ENCODE data around the gene AMBP. TPM values are rescaled to one million over a fixed set of nuclear protein-coding genes. Genes with fewer than 3 reads are reported as not detected.

The AMBP gene
- total RNA-seq, 1 experiment from 2014 or later: not detected

DNA sequence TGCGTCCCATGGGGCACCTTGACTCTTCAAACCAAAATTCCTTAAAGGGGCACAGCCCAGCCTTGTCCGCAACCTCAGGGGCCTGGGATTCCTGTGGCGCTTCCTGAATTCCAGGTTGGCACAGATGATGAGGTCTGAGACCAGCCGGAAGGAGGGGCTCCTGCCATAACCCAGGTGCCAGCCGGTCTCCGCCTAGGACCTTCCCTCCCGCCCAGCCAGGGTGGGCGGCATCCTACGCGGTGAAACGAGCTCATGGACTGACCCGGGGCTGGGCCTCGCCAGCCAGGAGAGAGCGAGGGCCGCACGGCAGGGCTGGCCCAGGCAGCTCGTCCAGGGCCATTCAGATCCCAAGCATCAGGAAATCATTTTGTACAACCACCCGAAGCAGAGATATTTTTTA, 23.0 kb downstream of the AMBP start:
- Histone ChIP-seq H3K27ac (no peak overlapping the region), H3K9me3 (ENCODE audit: insufficient read depth, low read depth) (no peaks in the 10 kb centered on the region), H3K27me3 (ENCODE audit: insufficient read depth, low read depth) (peaks cover 97% of the 10 kb centered on the region), H3K9me2 (ENCODE audit: insufficient read depth) (no peaks in the 10 kb centered on the region), H3F3A (ENCODE audit: insufficient read depth, low read depth) (no peaks in the 10 kb centered on the region), H3K4me2 (no peak overlapping the region), H3K4me3 (no peak overlapping the region), H4K20me1 (ENCODE audit: insufficient read depth) (no peaks in the 10 kb centered on the region), H2AFZ (no peak overlapping the region), H3K4me1 (replicated peaks; ENCODE audit: insufficient read depth) (no peaks in the 10 kb centered on the region), H3K36me3 (ENCODE audit: low read depth) (no peaks in the 10 kb centered on the region), H3K79me2 (ENCODE audit: low read depth) (no peaks in the 10 kb centered on the region)
- POLR2A ChIA-PET (ENCODE audit: unreplicated experiment): no interaction called here
- BruUV-seq (replicated peaks): no TSS peak
- TF ChIP-seq EZH2 (IDR thresholded peaks at IDR 0.05; ENCODE audit: low read depth): no peak
- TF ChIP-seq, protein P1, sequence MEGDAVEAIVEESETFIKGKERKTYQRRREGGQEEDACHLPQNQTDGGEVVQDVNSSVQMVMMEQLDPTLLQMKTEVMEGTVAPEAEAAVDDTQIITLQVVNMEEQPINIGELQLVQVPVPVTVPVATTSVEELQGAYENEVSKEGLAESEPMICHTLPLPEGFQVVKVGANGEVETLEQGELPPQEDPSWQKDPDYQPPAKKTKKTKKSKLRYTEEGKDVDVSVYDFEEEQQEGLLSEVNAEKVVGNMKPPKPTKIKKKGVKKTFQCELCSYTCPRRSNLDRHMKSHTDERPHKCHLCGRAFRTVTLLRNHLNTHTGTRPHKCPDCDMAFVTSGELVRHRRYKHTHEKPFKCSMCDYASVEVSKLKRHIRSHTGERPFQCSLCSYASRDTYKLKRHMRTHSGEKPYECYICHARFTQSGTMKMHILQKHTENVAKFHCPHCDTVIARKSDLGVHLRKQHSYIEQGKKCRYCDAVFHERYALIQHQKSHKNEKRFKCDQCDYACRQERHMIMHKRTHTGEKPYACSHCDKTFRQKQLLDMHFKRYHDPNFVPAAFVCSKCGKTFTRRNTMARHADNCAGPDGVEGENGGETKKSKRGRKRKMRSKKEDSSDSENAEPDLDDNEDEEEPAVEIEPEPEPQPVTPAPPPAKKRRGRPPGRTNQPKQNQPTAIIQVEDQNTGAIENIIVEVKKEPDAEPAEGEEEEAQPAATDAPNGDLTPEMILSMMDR (conservative IDR thresholded peaks at IDR 0.05): no peak
- no peak for DNase-seq
- intact Hi-C loops (cut with micrococcal nuclease; ENCODE audit: unreplicated experiment): no loop called here
- CTCF ChIA-PET: no interaction called here

DNA sequence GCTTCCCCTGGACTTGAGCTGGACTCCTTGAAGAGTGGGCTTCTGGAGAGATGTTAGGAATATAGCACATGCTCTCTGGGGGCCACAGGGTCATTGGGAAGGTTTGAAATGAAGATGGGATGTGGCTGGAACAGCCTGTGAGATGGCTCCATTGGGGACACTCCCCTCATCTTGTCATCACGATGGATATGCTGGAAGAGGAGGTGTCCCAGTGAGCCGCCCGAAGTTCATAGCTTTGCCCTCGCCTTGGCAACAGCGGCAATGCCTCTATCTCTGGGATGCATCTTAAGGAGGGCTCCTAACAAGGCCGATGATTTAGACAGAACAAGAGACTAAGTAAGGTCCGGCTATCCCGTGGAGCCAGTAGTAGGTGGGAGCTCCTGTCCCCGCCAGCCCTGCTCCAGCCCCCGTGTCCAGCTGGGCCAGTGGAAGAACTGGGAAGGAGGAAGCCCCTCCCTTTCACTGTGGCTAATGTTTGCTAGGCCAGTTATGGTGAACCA, 23.9 kb downstream of the AMBP start:
- H3K4me3 ChIP-seq: no peak overlapping the region
- H2AFZ ChIP-seq: no peak overlapping the region
- ChIA-PET CTCF (no interaction called here), POLR2A (ENCODE audit: unreplicated experiment) (no interaction called here)
- H3K27me3 ChIP-seq (ENCODE audit: insufficient read depth, low read depth): peaks cover 97% of the 10 kb centered on the region
- H3F3A ChIP-seq (ENCODE audit: insufficient read depth, low read depth): no peaks in the 10 kb centered on the region
- no peak overlapping the region for H3K4me2 ChIP-seq
- DNase-seq: no peak
- no peaks in the 10 kb centered on the region for H3K9me2 ChIP-seq (ENCODE audit: insufficient read depth)
- no peaks in the 10 kb centered on the region for H4K20me1 ChIP-seq (ENCODE audit: insufficient read depth)
- intact Hi-C loops (cut with micrococcal nuclease; ENCODE audit: unreplicated experiment): no loop called here
- H3K9me3 ChIP-seq (ENCODE audit: insufficient read depth, low read depth): no peaks in the 10 kb centered on the region
- no peaks in the 10 kb centered on the region for H3K4me1 ChIP-seq (replicated peaks; ENCODE audit: insufficient read depth)
- BruUV-seq (replicated peaks): no TSS peak
- H3K36me3 ChIP-seq (ENCODE audit: low read depth): no peaks in the 10 kb centered on the region
- no peak overlapping the region for H3K27ac ChIP-seq
- H3K79me2 ChIP-seq (ENCODE audit: low read depth): no peaks in the 10 kb centered on the region
- TF ChIP-seq, protein P1 (conservative IDR thresholded peaks at IDR 0.05): no peak
- no peak for TF ChIP-seq EZH2 (IDR thresholded peaks at IDR 0.05; ENCODE audit: low read depth)

DNA sequence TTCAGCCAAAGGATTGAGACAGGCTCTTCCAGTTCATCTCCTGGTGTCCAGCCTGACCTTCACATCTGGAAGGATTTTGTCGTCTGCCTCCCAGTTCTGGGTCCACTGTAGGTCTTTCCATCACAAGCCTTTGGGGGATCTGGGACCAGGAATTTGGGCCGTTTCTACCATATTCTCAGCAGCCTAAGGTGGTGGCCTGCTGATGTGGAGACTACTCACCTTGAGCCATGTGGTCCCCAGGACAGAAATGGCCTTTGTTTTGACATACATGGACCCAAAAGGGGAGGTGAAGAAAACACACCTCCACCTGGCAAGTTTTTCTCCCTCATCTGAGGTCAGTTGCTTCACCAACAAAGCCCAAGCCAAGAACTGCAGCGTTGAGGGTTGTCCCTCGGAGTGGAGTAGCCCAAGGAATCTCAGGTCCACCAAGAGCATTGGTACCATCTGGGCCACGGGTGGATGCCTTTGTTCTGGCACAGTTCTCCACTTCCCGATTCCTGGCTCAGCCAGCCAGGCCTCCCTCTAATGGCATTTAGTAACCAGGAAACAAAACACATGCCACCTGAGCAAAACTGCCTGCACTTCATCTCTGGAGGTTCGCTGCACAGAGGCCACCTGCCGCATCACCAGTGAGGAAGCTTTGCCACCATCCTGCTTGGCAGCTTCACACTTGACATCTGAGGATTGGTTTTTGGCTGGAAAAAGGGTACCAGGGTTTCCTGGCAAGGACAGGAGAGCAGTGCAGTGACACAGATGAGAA, 24.7 kb downstream of the AMBP start:
- Histone ChIP-seq H3K27ac (no peak overlapping the region), H3K79me2 (ENCODE audit: low read depth) (no peaks in the 10 kb centered on the region), H3K27me3 (ENCODE audit: insufficient read depth, low read depth) (peaks cover 97% of the 10 kb centered on the region), H3K9me2 (ENCODE audit: insufficient read depth) (no peaks in the 10 kb centered on the region), H3K9me3 (ENCODE audit: insufficient read depth, low read depth) (no peaks in the 10 kb centered on the region), H3F3A (ENCODE audit: insufficient read depth, low read depth) (no peaks in the 10 kb centered on the region), H4K20me1 (ENCODE audit: insufficient read depth) (no peaks in the 10 kb centered on the region), H2AFZ (no peak overlapping the region), H3K4me2 (no peak overlapping the region), H3K4me1 (replicated peaks; ENCODE audit: insufficient read depth) (no peaks in the 10 kb centered on the region), H3K36me3 (ENCODE audit: low read depth) (no peaks in the 10 kb centered on the region), H3K4me3 (no peak overlapping the region)
- TF ChIP-seq EZH2 (IDR thresholded peaks at IDR 0.05; ENCODE audit: low read depth): no peak
- TF ChIP-seq, protein P1 (conservative IDR thresholded peaks at IDR 0.05): no peak
- no peak for DNase-seq
- ChIA-PET POLR2A (ENCODE audit: unreplicated experiment) (no interaction called here), CTCF (no interaction called here)
- BruUV-seq (replicated peaks): no TSS peak
- intact Hi-C loops (cut with micrococcal nuclease; ENCODE audit: unreplicated experiment): no loop called here

All from PC-9 (cell line).